A673 (cell line): ENCODE measurements around the gene CNTN1. TPM values are rescaled to one million over a fixed set of nuclear protein-coding genes. Genes with fewer than 3 reads are reported as not detected.

Experiments
- BruUV-seq: library from RNA; stranded (reverse); fragments of 400-500 nt; replicated peaks from 2 replicates; lab custom pipeline; 2021; lab: Mats Ljungman, UMichigan
- CTCF ChIA-PET: fragments of 300-600 bp; sonication (Branson Sonifier 250); formaldehyde crosslinking; loops from one replicate; lab custom pipeline; 2022; ENCODE audit warnings: antibody characterized with exemption; lab: Charles Lee
- POLR2A ChIA-PET: fragments of 300-600 bp; sonication (Branson Sonifier 250); formaldehyde crosslinking; loops from one replicate; lab custom pipeline; 2022; ENCODE audit warnings: antibody characterized with exemption; ENCODE audit not compliant: low non-redundant PET; lab: Charles Lee
- DNase-seq: peaks from one replicate; pipeline ENCODE4 v3.0.0-alpha.2; 2015; ENCODE audit warnings: low spot score
- H3K27ac ChIP-seq: fragments of 200-600 bp; sonication (generic); 2 replicates; pipeline ENCODE4 v1.5.1; 2016; ENCODE audit warnings: mixed run types, low read depth, mild to moderate bottlenecking, mixed read lengths, antibody characterized with exemption, low read length; ENCODE audit not compliant: poor library complexity, severe bottlenecking
- H3K27me3 ChIP-seq: fragments of 200-600 bp; sonication (generic); replicated peaks from 2 replicates; pipeline ENCODE4 v1.6.1; 2017; ENCODE audit warnings: mixed run types, low read depth, mild to moderate bottlenecking, mixed read lengths, antibody characterized with exemption, low read length; ENCODE audit not compliant: insufficient read depth, poor library complexity
- H3K36me3 ChIP-seq: fragments of 200-600 bp; sonication (generic); 2 replicates; pipeline ENCODE4 v1.6.1; 2016; ENCODE audit warnings: mixed run types, mild to moderate bottlenecking, mixed read lengths, antibody characterized with exemption, low read length; ENCODE audit not compliant: insufficient read depth, poor library complexity, severe bottlenecking
- H3K4me1 ChIP-seq: fragments of 200-600 bp; sonication (generic); 2 replicates; pipeline ENCODE4 v1.6.1; 2017; ENCODE audit warnings: mixed run types, mild to moderate bottlenecking, mixed read lengths, antibody characterized with exemption, low read length; ENCODE audit not compliant: insufficient read depth, poor library complexity, severe bottlenecking
- H3K4me3 ChIP-seq: fragments of 200-600 bp; sonication (generic); 2 replicates; pipeline ENCODE4 v1.5.1; 2016; ENCODE audit warnings: low read depth, mixed run types, mild to moderate bottlenecking, mixed read lengths, low read length; ENCODE audit not compliant: poor library complexity, severe bottlenecking
- H3K9me3 ChIP-seq: fragments of 200-600 bp; sonication (generic); 2 replicates; pipeline ENCODE4 v1.6.1; 2016; ENCODE audit warnings: mixed run types, low read depth, mild to moderate bottlenecking, mixed read lengths, antibody characterized with exemption, low read length; ENCODE audit not compliant: poor library complexity, severe bottlenecking
- EZH2 ChIP-seq: fragments of 200-600 bp; sonication (generic); IDR thresholded peaks from 2 replicates; pipeline ENCODE4 v1.6.1; 2017; ENCODE audit warnings: borderline replicate concordance, low read depth, mild to moderate bottlenecking, mixed read lengths, antibody characterized with exemption, low read length; ENCODE audit not compliant: poor library complexity, severe bottlenecking
- intact Hi-C: fragments of 100-400 bp; cut with micrococcal nuclease; formaldehyde crosslinking; loops from one replicate; pipeline ENCODE4 v1.10.0; 2022; ENCODE audit not compliant: unreplicated experiment
- total RNA-seq: library from RNA; stranded (reverse); gene quantifications from 2 replicates; pipeline ENCODE4 v1.2.3, GENCODE V29; 2021
- TF ChIP-seq, protein P1 (sequence below): fragments of 300-800, 200-600 bp; sonication (generic); conservative IDR thresholded peaks from 2 replicates; pipeline ENCODE4 v1.5.1; 2017; ENCODE audit warnings: low read depth, mild to moderate bottlenecking, antibody characterized with exemption, low read length, moderate library complexity, mixed read lengths

Gene CNTN1
- total RNA-seq, 1 experiment from 2014 or later, result 0.90 TPM

DNA sequence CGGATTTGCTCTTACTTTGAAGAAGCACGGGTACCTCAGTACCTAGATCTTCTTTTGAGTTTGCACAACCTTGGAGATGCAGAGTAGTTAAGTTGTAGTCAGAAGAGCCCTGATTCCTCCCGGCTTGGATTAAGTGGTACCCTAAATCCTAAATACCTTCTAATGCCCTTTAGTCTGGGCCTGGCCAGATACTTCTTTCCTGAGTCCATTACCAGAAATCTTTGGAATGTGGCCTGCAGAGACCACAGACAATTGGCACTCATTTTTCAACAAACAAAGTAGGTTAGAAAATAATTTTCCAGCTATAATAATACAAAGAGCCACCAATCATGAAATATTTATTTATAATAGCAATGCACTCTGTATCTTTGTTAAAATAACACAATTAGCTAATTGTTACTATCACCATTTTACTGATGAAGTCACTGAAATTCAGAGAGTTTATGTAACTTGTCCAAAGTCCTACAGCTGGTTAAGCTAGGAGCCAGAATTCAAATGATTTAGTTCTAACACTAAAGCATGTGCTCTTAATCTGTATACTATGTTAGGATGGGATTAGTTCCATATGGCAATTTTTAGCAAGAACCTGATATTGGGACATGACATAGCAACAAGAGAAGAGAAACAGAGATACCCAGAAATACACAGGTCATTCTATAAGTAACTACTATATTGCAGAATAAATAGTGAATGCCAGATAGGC, 363.8 kb downstream of the CNTN1 start:
- DNase-seq, result no peak
- ChIA-PET CTCF (no interaction called here), POLR2A (no interaction called here)
- no peaks in the 10 kb centered on the region for H3K27me3 ChIP-seq
- H3K4me3 ChIP-seq, result no peak overlapping the region
- no peaks in the 10 kb centered on the region for H3K9me3 ChIP-seq
- no peaks in the 10 kb centered on the region for H3K36me3 ChIP-seq
- no TSS peak for BruUV-seq
- no peaks in the 10 kb centered on the region for H3K4me1 ChIP-seq
- no peak overlapping the region for H3K27ac ChIP-seq
- TF ChIP-seq, protein P1, sequence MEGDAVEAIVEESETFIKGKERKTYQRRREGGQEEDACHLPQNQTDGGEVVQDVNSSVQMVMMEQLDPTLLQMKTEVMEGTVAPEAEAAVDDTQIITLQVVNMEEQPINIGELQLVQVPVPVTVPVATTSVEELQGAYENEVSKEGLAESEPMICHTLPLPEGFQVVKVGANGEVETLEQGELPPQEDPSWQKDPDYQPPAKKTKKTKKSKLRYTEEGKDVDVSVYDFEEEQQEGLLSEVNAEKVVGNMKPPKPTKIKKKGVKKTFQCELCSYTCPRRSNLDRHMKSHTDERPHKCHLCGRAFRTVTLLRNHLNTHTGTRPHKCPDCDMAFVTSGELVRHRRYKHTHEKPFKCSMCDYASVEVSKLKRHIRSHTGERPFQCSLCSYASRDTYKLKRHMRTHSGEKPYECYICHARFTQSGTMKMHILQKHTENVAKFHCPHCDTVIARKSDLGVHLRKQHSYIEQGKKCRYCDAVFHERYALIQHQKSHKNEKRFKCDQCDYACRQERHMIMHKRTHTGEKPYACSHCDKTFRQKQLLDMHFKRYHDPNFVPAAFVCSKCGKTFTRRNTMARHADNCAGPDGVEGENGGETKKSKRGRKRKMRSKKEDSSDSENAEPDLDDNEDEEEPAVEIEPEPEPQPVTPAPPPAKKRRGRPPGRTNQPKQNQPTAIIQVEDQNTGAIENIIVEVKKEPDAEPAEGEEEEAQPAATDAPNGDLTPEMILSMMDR, result no peak
- TF ChIP-seq EZH2, result no peak
- intact Hi-C loops, result no loop called here

DNA sequence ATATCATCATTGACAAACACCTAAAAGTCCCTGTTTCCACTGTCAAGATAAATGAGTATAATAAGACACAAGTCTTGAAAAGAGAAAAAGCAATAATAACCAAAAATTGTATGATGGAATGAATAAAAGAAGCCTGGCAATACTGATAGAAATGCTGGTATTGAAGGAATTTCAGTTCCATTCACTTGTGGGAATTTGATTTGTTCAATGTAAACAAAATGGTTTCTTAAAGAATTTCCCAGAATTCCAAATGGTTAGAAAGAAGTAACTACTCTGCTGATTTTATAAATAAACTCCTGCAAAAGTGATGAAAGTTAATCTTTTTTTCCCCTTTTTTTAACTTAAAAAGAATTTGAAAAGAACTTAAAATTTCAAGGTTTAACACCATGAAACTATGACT, 366.0 kb downstream of the CNTN1 start:
- H3K27me3 ChIP-seq, result no peaks in the 10 kb centered on the region
- no peak for TF ChIP-seq EZH2
- TF ChIP-seq, protein P1, result no peak
- BruUV-seq, result no TSS peak
- ChIA-PET CTCF (no interaction called here), POLR2A (no interaction called here)
- H3K9me3 ChIP-seq, result no peaks in the 10 kb centered on the region
- no peak for DNase-seq
- no peaks in the 10 kb centered on the region for H3K36me3 ChIP-seq
- H3K4me1 ChIP-seq, result no peaks in the 10 kb centered on the region
- no peak overlapping the region for H3K4me3 ChIP-seq
- no peak overlapping the region for H3K27ac ChIP-seq
- intact Hi-C loops, result no loop called here

DNA sequence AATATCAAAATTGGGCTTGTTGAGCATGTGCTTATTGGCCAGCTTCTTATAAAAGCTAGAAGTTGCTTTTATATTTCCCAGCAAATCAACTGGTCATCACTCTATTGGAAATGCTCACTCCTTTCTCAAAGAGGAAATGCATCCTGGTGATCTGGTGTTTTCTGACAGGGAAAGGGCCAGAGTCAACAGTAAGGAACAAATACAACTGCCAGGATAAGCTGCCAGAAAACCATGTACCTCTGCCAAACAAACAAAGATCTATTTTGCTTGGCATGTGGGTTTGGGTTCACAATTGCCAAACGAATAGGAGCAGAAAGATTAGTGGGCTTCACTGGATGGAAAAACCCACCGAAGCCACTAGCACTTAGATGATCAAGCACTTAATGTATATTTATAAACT, 369.0 kb downstream of the CNTN1 start:
- CTCF ChIA-PET, result no interaction called here
- Histone ChIP-seq H3K4me1 (no peaks in the 10 kb centered on the region), H3K27me3 (no peaks in the 10 kb centered on the region), H3K9me3 (no peaks in the 10 kb centered on the region), H3K27ac (no peak overlapping the region), H3K36me3 (no peaks in the 10 kb centered on the region), H3K4me3 (no peak overlapping the region)
- no TSS peak for BruUV-seq
- DNase-seq, result no peak
- POLR2A ChIA-PET, result no interaction called here
- intact Hi-C loops, result no loop called here
- TF ChIP-seq, protein P1, result no peak
- TF ChIP-seq EZH2, result no peak
